GM18511 (cell line): ENCODE data around the gene MAMLD1.

ENCODE experiments used
- ATAC-seq: cut with Tn5 transposase; IDR thresholded peaks from one replicate; pipeline ENCODE4 v1.9.1; 2021; ENCODE audit warnings: mild to moderate bottlenecking, moderate library complexity; ENCODE audit not compliant: unreplicated experiment

The MAMLD1 gene

DNA sequence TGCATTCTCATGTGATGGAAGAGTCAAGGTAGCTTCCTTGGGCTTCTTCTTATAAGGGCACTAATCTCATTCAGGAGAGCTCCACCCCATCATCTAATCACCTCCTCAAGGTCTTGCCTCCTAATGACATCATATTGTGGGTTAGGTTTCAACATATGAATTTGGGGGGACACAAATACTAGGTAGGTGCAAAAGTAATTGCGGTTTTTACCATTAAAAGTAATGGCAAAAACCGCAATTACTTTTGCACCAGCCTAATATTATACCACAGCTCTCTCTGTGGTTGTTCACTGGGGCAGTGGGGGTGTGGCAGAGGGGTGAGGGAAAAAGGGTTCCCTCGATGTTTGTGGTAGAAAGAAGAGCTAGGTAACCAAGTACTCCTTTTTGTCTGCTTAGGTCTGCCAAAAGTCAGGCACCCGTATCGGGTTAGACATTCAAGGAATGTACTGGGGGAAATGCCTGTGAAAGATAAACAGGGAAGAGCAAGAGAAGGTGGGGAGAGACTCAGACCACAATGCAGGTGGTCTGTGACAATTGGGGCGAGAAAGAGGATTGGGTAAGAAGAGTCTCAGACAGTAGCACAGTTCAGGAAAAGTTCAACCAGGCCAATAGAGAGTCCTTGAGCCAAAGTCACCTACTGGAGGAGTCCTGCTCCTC, 126.4 kb downstream of the MAMLD1 start:
- no peak for ATAC-seq

DNA sequence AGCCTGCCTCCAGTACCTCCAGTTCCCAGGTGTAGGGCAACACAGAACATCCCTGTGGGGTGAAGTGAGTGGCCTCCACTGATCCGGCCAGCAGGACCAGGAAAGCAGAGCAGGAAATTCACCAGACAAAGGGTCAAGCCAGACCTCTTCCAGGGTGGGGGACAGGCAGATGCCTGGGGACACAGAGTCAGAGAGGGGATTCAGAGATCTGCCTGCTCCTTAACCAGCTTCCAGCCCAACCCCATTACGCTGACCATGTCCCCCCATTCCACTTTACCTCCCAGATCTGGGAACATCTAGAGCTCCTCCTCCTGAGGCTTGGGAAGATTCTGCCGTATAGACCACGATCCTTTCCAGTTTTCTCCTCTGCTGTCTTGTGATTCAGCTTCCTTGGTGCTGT, 132.4 kb downstream of the MAMLD1 start:
- no peak for ATAC-seq

DNA sequence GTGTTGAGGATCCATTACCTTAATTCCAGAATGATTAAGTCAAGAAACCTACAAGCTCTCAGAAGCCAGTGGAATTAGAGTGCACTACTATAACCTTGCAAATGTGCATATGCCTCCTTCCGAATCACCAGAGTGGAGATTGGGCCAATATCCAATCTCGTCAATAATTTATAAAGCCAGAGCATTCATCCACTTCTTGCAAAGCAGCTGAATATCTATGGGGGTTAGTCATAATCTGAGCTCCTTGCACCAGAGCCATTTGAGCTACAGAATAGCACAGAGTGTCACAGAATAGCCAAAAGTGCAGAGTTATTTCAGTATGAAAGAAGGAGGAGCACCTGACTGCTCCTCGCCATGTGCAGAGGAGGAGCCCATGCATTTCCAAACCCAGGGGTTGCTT, 136.1 kb downstream of the MAMLD1 start:
- ATAC-seq, result no peak

DNA sequence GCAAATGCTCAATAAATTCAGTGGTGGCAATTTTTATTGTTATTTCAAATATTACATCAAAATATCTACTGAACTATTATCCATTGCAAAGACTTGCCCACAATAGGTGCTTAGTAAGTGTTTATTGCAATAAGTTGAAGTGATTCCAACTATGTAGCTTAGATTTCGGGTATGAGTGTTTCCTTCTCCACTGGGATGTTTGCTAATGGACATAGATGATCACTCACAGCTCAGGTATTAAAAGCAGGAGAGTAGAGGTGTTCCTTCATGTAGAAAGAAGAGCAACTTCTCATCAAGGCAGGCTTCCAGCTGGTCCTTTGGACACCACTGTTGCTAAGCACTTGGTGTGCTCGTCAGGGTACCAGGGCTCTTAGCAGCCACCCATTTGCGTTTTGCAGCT, 139.0 kb downstream of the MAMLD1 start:
- no peak for ATAC-seq

DNA sequence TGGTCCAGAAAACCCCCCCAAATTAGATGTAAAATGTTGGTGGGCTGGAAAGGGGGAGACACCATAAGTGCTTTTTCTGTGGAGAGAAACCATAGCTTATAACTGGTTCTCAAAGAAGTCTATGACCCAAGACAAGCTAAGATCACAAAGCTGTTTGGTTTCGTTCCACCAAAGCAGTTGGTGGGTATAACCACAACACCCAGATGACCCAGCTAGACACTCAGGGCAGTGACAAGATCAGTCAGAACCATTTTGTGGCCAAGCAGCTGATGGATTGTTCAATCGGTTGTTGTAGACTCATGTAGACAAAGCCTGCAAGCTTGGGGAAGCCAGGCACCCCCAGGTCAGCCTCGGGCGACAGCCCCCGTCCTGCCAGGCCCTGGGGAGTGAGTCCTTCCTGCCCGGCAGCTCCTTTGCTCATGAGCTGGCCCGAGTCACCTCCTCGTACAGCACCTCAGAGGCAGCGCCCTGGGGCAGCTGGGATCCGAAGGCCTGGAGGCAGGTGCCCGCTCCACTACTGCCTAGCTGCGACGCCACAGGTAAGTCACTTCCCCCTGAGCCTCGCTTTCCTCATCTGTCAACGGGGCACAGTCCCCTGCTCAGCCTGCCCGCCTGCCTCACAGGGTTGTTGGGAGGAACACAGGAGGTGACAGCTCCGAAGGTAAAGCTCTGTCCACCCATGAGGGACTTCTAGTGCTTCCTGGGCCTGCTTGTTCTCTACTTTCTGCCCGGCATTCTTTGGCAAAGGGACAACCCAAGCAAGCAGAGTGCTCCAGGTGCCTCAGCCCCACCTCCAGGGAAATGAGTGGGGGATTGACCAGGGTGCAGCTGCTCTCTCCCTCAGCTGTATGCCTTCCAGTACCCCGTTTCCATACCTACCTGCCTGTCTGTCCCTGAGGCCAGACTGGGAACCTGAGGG, 140.1 kb downstream of the MAMLD1 start:
- no peak for ATAC-seq

DNA sequence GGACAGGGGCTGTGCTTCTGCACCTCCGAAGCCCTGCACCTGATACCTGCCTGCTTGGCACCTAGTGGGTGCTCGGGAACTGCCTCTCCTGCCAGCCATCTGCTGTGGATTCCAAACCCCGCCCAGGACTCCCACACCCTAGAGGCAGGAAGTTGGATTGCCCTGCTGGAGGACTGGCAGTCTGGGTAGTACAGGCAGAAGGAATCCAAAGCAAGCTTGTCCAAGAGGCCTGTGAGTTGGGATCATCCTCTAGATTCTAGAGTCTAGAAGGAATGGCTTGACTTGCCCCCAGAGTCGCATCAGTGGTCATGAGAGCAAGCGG, 140.7 kb downstream of the MAMLD1 start:
- ATAC-seq, result no peak

DNA sequence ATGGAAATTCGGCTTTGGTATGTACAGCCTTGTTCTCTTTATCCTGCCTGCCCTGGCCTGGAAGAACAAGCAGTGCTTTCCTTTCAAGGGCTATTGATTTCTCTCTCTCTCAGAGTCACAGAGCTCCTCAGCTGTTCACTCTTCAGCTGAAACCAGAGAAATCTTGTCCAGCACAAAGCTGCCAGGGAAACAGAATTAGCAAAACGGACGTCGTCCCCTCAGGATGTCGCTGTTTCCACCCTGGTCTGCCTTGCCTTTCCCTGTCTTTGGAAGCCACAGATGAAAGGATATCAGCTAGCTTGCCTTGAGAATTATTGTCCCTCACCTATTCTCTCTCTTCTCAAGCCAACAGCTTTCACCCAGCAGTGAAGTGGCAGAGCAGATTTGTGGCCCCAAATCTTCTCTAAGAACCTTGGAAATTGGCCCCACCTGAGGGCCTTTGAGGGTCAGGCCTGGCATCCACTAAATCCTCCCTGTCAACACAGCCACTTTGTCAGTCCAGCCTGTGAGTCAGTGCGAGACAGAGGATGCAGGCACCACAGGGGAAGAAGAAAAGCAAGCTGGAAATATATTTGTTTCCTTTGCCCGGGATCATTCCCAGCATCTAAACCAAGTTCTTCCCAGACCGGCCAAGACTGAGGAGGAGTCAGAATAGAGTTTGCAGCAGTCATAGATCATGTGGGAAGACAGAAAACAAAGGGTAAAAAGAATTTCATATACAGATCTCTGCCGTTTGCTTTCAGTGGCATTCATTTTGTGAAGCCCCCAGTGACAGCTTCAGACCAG, 141.5 kb downstream of the MAMLD1 start:
- ATAC-seq, result no peak

- no peak for ATAC-seq
Observed at GRCh38 chrX:150506020-150506419, 142.9 kb downstream of the MAMLD1 start.

- no peak for ATAC-seq
Observed at GRCh38 chrX:150506486-150506885, 143.4 kb downstream of the MAMLD1 start.

- no peak for ATAC-seq
Observed at GRCh38 chrX:150507251-150507856, 144.2 kb downstream of the MAMLD1 start.

DNA sequence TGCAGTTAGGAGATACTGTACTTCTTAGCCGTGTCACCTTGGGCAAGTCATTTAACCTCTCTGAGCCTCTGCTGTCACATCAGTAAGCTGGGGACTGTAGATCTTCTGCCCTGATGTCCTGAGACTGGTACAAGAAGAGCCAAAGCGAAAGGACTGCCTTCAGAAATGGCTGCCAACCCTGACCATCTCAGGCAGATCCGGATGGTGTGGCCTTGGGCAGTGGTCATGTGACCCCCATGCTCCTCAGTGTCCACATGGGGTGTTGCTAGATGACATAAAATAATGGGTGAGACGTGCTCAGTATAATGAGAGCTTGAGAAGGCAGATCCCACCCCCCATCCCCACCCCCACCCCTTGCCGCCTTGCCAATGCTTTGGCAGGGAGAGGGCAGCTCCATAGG, 144.9 kb downstream of the MAMLD1 start:
- ATAC-seq, result no peak

- no peak for ATAC-seq
Observed at GRCh38 chrX:150508451-150509367, 145.6 kb downstream of the MAMLD1 start.

DNA sequence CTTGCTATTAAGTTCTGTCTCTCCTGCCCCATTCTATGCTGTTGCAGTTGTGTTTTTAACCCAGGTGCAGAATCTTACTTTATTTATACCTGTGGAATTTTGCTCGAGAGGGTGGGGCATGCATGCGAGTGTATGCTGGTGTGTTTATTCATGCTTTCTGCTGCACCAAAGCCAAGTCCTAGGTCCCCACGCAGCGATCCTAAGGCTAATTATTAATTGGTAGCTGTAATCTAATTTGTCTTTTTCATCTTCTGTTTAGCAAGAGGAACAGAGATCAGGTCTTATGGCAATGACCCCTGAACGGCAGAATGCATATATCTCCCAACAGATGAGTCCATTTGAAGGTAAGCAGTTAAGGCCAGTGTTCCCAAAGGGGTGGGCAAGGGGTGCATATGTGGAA, 146.6 kb downstream of the MAMLD1 start:
- no peak for ATAC-seq

DNA sequence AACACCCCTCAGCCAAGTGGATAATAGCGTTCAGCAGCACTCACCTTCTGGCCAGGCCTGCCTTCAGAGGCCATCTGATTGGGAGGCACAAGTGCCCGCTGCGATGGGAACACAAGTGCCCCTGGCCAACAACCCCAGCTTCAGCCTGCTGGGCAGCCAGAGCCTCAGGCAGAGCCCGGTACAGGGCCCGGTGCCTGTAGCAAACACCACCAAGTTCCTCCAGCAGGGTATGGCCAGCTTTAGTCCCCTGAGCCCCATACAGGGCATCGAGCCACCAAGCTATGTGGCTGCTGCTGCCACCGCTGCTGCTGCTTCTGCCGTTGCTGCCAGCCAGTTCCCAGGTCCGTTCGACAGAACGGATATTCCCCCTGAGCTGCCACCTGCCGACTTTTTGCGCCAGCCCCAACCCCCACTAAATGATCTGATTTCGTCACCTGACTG, 149.4 kb downstream of the MAMLD1 start:
- ATAC-seq, result no peak

DNA sequence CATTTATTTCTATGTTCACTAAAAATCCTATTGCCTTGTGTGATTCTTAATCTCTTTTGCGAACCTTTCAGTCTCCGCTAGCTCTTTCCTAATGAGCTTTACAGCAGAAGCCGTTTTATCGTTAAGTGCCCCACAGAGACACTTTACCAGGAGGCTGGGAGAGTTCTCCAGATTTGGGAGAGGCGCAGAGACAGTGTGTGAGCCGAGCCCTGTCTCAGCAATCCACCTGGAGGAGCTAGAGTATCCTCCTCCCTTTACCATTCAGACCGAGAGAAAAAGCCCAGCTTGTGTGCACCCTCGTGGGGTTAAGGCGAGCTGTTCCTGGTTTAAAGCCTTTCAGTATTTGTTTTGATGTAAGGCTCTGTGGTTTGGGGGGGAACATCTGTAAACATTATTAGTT, 150.4 kb downstream of the MAMLD1 start:
- ATAC-seq, result no peak

DNA sequence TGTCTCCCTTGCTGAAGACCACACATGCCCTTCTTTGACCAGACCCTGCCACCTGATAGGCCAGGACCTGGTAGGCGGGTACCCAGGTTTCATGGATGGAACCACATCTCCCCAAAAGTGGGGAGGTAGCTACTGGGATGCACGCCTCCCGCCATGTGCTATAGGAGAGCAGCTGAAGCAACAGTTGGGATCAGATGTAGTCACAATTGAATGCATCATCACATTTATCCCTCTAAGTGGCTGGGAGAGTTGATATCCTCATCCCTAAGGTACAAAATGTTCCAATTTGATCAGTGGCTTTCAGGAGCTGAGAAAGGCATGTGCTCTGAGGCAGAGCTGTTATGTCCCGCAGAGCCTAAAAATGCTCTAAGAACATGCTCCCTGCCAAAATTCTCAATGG, 151.3 kb downstream of the MAMLD1 start:
- ATAC-seq, result no peak

- ATAC-seq, result no peak
Observed at GRCh38 chrX:150515801-150516200, 152.7 kb downstream of the MAMLD1 start.

DNA sequence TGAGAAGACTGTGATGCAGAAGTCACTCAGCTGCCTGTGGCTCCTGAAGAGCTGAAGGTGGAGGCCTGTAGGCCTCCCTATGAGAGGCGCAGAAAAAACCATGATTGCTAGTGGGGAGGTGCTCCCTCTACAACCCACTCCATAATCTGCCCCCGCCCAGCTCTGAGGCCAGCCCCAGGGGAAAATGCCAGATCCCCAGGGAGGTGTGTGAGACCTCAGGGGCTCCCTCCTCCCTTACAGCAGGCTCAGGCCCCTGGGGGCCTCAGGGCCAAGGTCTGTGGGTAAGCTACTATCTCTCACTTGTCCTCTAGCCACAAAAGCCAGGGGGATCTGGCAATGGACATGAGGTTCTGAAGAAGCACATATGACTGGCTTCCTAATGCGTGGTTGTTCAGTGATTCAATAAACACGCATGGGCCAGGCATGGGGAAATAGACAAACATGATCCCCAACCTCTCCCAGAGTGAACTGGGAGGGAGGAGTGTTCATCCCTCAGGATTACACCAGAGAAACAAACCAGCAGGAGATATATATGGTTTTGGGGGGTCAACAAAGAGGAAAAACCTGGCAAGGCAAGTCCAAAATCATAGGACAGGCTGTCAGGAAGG, 154.3 kb downstream of the MAMLD1 start:
- no peak for ATAC-seq

DNA sequence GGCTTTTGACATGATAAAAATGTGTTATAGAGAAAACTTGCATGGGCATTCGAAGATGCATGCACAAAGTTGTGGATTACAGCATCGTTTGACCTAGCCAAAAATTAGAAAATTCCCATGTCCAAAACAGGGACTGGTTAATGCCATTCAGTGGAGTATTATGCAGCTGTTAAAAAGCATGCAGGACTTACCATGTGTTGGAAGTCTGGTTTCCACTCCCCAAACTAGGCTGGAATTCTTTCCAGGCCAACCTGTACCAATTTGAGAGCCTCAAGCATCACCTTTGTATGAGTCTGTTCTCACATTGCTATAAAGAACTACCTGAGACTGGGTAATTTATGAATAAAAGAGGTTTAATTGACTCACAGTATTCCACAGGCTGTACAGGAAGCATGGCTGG, 159.4 kb downstream of the MAMLD1 start:
- ATAC-seq, result no peak
